Measurements from ENCODE around the gene ANKRD10. TPM values are rescaled to one million over a fixed set of nuclear protein-coding genes. Genes with fewer than 3 reads are reported as not detected.
A peak's percentile ranks its signal among the peaks of the same experiment; 100 is the strongest.

Gene ANKRD10
- total RNA-seq, 4 donors from 2014 or later = 128 to 268 (median 235) TPM

GRCh38 chr13:110887597-110888333, 27.1 kb downstream of the ANKRD10 start:
- Histone ChIP-seq H3K36me3 (no peaks in the 10 kb centered on the region), H3K27me3 (no peaks in the 10 kb centered on the region), H3K27ac (peak overlapping the region in 1 of 2 donors; percentile 52), H3K4me3 (no peak overlapping the region), H3K9me3 (no peaks in the 10 kb centered on the region), H3K4me1 (no peaks in the 10 kb centered on the region)
- intact Hi-C loops (cut with DNase I; ENCODE audit: low total_unique reads) = no loop called here
- TF ChIP-seq POLR2A (IDR thresholded peaks at IDR 0.05) (no peak), CTCF (IDR thresholded peaks at IDR 0.05) (no peak)
- no peak for DNase-seq

GRCh38 chr13:110886870-110887596, 27.8 kb downstream of the ANKRD10 start:
- TF ChIP-seq CTCF (IDR thresholded peaks at IDR 0.05) (no peak), POLR2A (IDR thresholded peaks at IDR 0.05) (no peak)
- Histone ChIP-seq H3K27me3 (no peaks in the 10 kb centered on the region), H3K4me3 (no peak overlapping the region), H3K4me1 (no peaks in the 10 kb centered on the region), H3K9me3 (no peaks in the 10 kb centered on the region), H3K36me3 (no peaks in the 10 kb centered on the region), H3K27ac (no peak overlapping the region)
- DNase-seq = no peak
- intact Hi-C loops (cut with DNase I; ENCODE audit: low total_unique reads) = no loop called here

- Histone ChIP-seq H3K27me3 (no peaks in the 10 kb centered on the region), H3K4me3 (no peak overlapping the region), H3K27ac (no peak overlapping the region), H3K9me3 (no peaks in the 10 kb centered on the region), H3K36me3 (no peaks in the 10 kb centered on the region), H3K4me1 (no peaks in the 10 kb centered on the region)
- TF ChIP-seq POLR2A (IDR thresholded peaks at IDR 0.05) (no peak), CTCF (IDR thresholded peaks at IDR 0.05) (no peak)
- no peak for DNase-seq
- intact Hi-C loops (cut with DNase I; ENCODE audit: low total_unique reads) = no loop called here
Observed at GRCh38 chr13:110885966-110886869, 28.7 kb downstream of the ANKRD10 start.

GRCh38 chr13:110885516-110885915, 29.4 kb downstream of the ANKRD10 start:
- Histone ChIP-seq H3K4me1 (no peaks in the 10 kb centered on the region), H3K4me3 (no peak overlapping the region), H3K27ac (no peak overlapping the region), H3K27me3 (no peaks in the 10 kb centered on the region), H3K9me3 (no peaks in the 10 kb centered on the region), H3K36me3 (no peaks in the 10 kb centered on the region)
- intact Hi-C loops (cut with DNase I; ENCODE audit: low total_unique reads) = no loop called here
- TF ChIP-seq CTCF (IDR thresholded peaks at IDR 0.05) (no peak), POLR2A (IDR thresholded peaks at IDR 0.05) (no peak)
- DNase-seq = no peak
